Stimulated activated CD8-positive, alpha-beta memory T cell treated with anti-CD3 and anti-CD28 coated beads, Interleukin-12 subunit alpha, Interleukin-12 subunit beta, amount 100 ng/mL, for 24 hours (primary cell): ENCODE data around the gene PHOX2A.
"Not testable (repeated sequence)": the region's sequence is repeated elsewhere in the genome, so short reads cannot be mapped to it uniquely, and the experiment has no call there.

ENCODE experiments used
- DNase-seq: peaks from one replicate; pipeline ENCODE4 v3.0.0-alpha.2; 2020; ENCODE audit errors: extremely low read depth

Gene PHOX2A

DNA sequence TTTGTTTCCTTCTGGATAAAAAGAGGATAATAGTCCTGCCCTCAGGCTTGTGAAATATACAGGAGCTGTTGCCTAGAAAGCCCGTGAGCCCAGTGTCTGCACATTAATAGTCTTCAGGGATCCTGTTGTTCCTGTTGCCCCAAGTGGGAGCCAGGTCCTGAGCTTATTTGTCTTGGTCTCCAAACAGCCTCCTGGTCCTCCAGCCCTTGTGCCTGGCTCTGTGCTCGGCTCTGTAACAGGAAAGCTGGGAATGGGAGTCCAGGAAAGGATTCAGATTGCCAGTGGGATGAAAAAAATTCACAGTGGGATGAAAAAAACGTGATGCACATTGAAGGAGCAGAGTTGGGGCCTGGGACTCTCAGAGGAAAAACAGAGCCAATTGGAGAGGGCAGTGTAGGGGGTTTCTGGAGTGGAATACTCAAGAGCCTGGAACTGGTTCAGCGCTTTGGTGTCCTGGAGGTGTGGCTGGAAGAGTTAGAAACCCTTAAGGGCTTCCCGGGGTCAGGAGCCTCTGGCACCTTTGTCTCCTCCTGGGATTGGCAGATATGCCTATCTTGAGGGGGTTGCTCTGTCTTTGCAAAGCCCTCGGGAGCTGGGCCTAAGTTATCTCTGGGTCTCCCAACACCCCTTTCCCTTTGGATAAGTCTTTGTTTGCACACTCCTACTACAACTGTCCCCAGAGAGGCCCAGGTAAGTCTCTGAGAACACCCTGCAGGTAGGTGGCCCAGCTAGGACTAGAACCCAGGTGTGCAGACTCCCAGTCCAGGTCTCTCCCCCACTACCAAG, 21.7 kb downstream of the PHOX2A start:
- no peak for DNase-seq

GRCh38 chr11:72221386-72222075, 22.4 kb downstream of the PHOX2A start:
- DNase-seq = no peak

DNA sequence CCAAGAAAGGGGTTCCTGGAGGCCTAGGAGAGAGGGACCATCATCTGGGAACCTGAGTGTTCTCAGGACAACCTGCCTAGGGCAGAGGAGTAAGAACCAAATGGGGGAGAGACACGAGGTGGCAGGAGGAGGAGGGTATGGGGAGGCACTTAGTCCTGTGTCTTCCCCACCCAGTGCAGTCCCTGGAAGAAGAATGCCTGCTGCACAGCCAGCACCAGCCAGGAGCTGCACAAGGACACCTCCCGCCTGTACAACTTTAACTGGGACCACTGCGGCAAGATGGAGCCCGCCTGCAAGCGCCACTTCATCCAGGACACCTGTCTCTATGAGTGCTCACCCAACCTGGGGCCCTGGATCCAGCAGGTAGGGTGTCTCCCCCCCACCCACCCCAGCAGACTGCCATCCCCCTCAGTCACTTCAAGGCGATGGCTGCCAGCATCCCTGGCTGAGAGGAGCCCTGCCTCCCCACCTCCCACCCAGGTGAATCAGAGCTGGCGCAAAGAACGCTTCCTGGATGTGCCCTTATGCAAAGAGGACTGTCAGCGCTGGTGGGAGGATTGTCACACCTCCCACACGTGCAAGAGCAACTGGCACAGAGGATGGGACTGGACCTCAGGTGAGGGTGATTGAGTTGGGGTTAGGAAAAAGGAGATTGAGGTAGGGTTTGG, 23.1 kb downstream of the PHOX2A start:
- no peak for DNase-seq

- DNase-seq = no peak
Measured at GRCh38 chr11:72218251-72218745, 25.7 kb downstream of the PHOX2A start.

GRCh38 chr11:72217841-72218240, 26.1 kb downstream of the PHOX2A start:
- no peak for DNase-seq

GRCh38 chr11:72216638-72217037, 27.3 kb downstream of the PHOX2A start, which contains the start of gene FOLR2:
TSS of gene FOLR2 (plus strand) at chr11:72216794. CDS start at chr11:72218585, 1,791 bp downstream.
- DNase-seq = no peak

GRCh38 chr11:72209101-72209500, 34.9 kb downstream of the PHOX2A start:
- no peak for DNase-seq

- no peak for DNase-seq
Measured at GRCh38 chr11:72208281-72208680, 35.7 kb downstream of the PHOX2A start.

- DNase-seq = not testable (repeated sequence)
Measured at GRCh38 chr11:72206794-72207193, 37.2 kb downstream of the PHOX2A start.

DNA sequence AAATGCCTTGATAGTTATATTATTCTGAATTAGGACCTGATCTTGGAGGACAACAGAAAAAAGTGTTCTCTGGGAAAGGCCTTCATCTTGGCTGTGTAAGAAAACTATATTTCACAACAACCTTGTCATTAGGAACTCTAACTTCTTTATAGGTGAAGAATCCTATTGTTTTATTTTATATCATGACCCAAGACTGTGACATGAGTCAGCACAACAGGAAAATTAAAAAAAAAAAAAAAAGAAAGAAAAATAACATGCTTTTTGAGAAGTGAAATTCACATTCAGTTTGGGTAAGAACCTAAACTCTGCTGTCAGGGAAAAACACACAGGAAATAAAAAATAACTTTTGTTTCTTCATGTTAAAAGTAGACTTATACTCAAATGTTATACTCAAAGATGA, 39.1 kb downstream of the PHOX2A start:
- no peak for DNase-seq

DNA sequence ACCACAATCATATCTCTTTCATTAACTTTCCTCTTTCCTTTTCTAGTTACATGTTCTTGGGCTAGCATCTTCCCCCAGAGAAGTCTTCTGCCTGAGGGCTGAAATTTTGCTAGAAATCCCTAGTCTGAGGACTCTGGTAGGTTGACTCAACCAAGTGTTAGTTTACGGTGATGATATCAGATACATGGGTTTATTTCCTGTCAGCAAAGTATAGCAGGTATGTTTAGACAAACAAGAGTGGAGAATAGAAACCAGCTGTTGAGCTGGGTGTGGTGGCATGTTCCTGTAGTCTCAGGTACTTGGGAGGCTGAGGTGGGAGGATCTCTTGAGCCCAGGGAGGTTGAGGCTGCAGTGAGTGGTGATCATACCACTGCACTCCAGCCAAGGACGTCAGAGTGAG, 40.8 kb downstream of the PHOX2A start:
- DNase-seq = no peak

DNA sequence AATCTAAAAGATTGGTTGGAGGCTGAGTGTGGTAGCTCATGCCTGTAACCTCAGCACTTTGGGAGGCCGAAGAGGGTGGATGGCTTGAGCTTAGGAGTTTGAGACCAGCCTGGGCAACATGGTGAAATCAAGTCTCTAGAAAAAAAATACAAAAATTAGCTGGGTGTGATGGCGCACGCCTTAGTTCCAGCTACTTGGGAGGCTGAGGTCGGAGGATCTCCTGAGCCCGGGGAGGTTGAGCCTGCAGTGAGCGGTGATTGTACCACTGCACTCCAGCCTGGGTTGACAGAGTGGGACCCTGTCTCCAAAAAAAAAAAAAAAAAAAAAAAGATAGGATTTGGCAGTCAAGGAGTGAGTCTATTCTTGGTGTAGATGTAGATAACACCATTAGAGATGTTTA, 41.4 kb downstream of the PHOX2A start:
- no peak for DNase-seq

DNA sequence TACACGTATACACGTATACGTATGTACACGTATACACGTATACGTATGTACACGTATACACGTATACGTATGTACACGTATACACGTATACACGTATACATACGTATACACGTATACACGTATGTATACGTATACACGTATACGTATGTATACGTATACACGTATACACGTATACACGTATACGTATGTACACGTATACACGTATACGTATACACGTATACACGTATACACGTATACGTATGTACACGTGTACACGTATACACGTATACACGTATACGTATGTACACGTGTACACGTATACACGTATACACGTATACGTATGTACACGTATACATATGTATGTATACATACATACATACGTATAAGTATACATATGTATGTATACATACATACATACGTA, 42.5 kb downstream of the PHOX2A start:
- not testable (repeated sequence) for DNase-seq

GRCh38 chr11:72195518-72196270, 48.3 kb downstream of the PHOX2A start:
- no peak for DNase-seq

- no peak for DNase-seq
Measured at GRCh38 chr11:72191961-72192381, 52.0 kb downstream of the PHOX2A start, which contains the start of gene FOLR1. TSS of gene FOLR1 (plus strand) at chr11:72192140. CDS start at chr11:72192174, 34 bp downstream.

DNA sequence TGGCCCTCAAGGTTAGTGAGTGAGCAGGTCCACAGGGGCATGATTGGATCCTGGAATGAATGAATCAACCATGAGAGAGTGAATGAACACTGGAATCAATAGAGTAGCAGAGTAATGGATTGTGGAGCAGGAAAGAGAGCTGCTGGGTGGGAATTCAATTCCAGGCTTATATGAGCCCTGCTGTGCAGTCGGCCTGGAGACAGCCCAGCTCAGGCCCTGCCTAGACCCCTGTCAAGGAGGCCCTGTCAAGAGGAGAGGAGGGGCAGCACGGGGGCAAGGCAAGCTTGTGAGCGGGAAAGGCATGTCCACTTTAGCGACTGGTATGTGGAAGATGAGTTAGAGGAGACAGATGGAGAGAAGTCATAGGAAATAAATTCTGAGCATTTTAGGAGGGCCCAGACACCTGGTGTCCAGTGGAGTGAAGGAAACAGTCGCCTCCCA, 53.3 kb downstream of the PHOX2A start:
- DNase-seq = no peak

- DNase-seq = no peak
Measured at GRCh38 chr11:72189455-72190250, 54.3 kb downstream of the PHOX2A start.
